Smooth muscle cell (in vitro differentiated cells): ENCODE measurements around the gene BRCC3. TPM values are rescaled to one million over a fixed set of nuclear protein-coding genes. Genes with fewer than 3 reads are reported as not detected.

Experiments used
- DNase-seq: peaks from one replicate; lab custom pipeline; 2025; ENCODE audit not compliant: unreplicated experiment; lab: John Stamatoyannopoulos, UW
- H2AFZ ChIP-seq: fragments of 200-600 bp; sonication (generic); 2 replicates; pipeline ENCODE4 v1.6.0; 2016; ENCODE audit warnings: antibody characterized with exemption, low read depth, mild to moderate bottlenecking
- H3F3A ChIP-seq: fragments of 200-600 bp; sonication (generic); 2 replicates; pipeline ENCODE4 v1.6.0; 2017; ENCODE audit warnings: antibody characterized with exemption, low read depth
- H3K27ac ChIP-seq: fragments of 200-600 bp; sonication (generic); 2 replicates; pipeline ENCODE4 v1.5.1; 2016; ENCODE audit warnings: low read depth, mild to moderate bottlenecking
- H3K27me3 ChIP-seq: fragments of 200-600 bp; sonication (generic); 2 replicates; pipeline ENCODE4 v1.6.1; 2016; ENCODE audit warnings: low read depth, mild to moderate bottlenecking
- H3K36me3 ChIP-seq: fragments of 200-600 bp; sonication (generic); 2 replicates; pipeline ENCODE4 v1.5.1; 2016; ENCODE audit warnings: low read depth
- H3K4me1 ChIP-seq: fragments of 200-600 bp; sonication (generic); 2 replicates; pipeline ENCODE4 v1.5.1; 2016; ENCODE audit warnings: low read depth
- H3K4me2 ChIP-seq: fragments of 200-600 bp; sonication (generic); 2 replicates; pipeline ENCODE4 v1.6.0; 2016; ENCODE audit warnings: mild to moderate bottlenecking
- H3K4me3 ChIP-seq: fragments of 200-600 bp; sonication (generic); 2 replicates; pipeline ENCODE4 v1.5.1; 2016; ENCODE audit warnings: mild to moderate bottlenecking
- H3K79me2 ChIP-seq: fragments of 200-600 bp; sonication (generic); 2 replicates; pipeline ENCODE4 v1.6.0; 2016; ENCODE audit warnings: low read depth, mild to moderate bottlenecking
- H3K9ac ChIP-seq: fragments of 200-600 bp; sonication (generic); 2 replicates; pipeline ENCODE4 v1.6.0; 2016; ENCODE audit warnings: low read depth
- H3K9me3 ChIP-seq: fragments of 200-600 bp; sonication (generic); replicated peaks from 2 replicates; pipeline ENCODE4 v1.5.1; 2016; ENCODE audit warnings: low read depth
- H4K20me1 ChIP-seq: fragments of 200-600 bp; sonication (generic); 2 replicates; pipeline ENCODE4 v1.6.0; 2016; ENCODE audit warnings: low read depth
- CTCF ChIP-seq: fragments of 200-600 bp; sonication (generic); IDR thresholded peaks from 2 replicates; pipeline ENCODE4 v1.5.1; 2017; ENCODE audit warnings: borderline replicate concordance, mild to moderate bottlenecking, antibody characterized with exemption; ENCODE audit not compliant: insufficient read depth, poor library complexity, severe bottlenecking
- WGBS: methylation state at CpG from one replicate; pipeline ENCODE4 v1.1.7; 2016; ENCODE audit warnings: low lambda C conversion rate; 5-methylcytosine and 5-hydroxymethylcytosine counted together
- polyA plus RNA-seq: library from polyadenylated mRNA; unstranded; fragments of >200 nt; fragmentation: Nextera tagmentation; extraction: Ambion mirVana; gene quantifications from 2 replicates; pipeline ENCODE4 v1.2.1, GENCODE V29; 2016
- total RNA-seq: library from RNA; depleted of rRNA; stranded (reverse); fragments of >200 nt; gene quantifications from 2 replicates; pipeline ENCODE4 v1.2.3, GENCODE V29; 2014

The BRCC3 gene
- total and polyA plus RNA-seq, 2 experiments from 2014 or later = 10.6 to 13.4 TPM

GRCh38 chrX:155094468-155095061 is 23.3 kb downstream of the BRCC3 start:
- TF ChIP-seq CTCF = peak; percentile 52
- WGBS = 56% methylated on average over 4 of the region's 4 CpGs
- no peak overlapping the region for H3K4me2 ChIP-seq

GRCh38 chrX:155105919-155106318 is 34.6 kb downstream of the BRCC3 start:
- H3K4me2 ChIP-seq = no peak overlapping the region
- H3F3A ChIP-seq = no peaks in the 10 kb centered on the region
- H3K4me1 ChIP-seq = no peaks in the 10 kb centered on the region
- H4K20me1 ChIP-seq = no peaks in the 10 kb centered on the region
- no peak for TF ChIP-seq CTCF
- no peaks in the 10 kb centered on the region for H3K27me3 ChIP-seq
- peaks cover 4% of the 10 kb centered on the region for H3K36me3 ChIP-seq
- 65% methylated on average over 2 of the region's 2 CpGs for WGBS
- H3K9me3 ChIP-seq = peaks cover 3% of the 10 kb centered on the region
- H2AFZ ChIP-seq = no peak overlapping the region
- H3K9ac ChIP-seq = no peak overlapping the region
- H3K79me2 ChIP-seq = no peaks in the 10 kb centered on the region
- no peak overlapping the region for H3K27ac ChIP-seq
- no peak for DNase-seq
- H3K4me3 ChIP-seq = no peak overlapping the region

More at GRCh38 chrX:155094468-155095061, 23.3 kb downstream of the BRCC3 start:
- Histone ChIP-seq H3K9ac (no peak overlapping the region), H3K4me3 (no peak overlapping the region), H3K79me2 (no peaks in the 10 kb centered on the region), H3F3A (no peaks in the 10 kb centered on the region), H3K36me3 (no peaks in the 10 kb centered on the region), H3K27me3 (no peaks in the 10 kb centered on the region), H3K4me1 (no peaks in the 10 kb centered on the region), H2AFZ (no peak overlapping the region), H3K9me3 (no peaks in the 10 kb centered on the region), H4K20me1 (no peaks in the 10 kb centered on the region), H3K27ac (no peak overlapping the region)
- DNase-seq = no peak

- Histone ChIP-seq H3F3A (no peaks in the 10 kb centered on the region), H3K4me3 (no peak overlapping the region), H3K9ac (no peak overlapping the region), H4K20me1 (no peaks in the 10 kb centered on the region), H3K36me3 (peaks cover 4% of the 10 kb centered on the region), H3K4me1 (no peaks in the 10 kb centered on the region), H3K79me2 (no peaks in the 10 kb centered on the region), H3K4me2 (no peak overlapping the region), H3K27me3 (no peaks in the 10 kb centered on the region), H2AFZ (no peak overlapping the region), H3K27ac (no peak overlapping the region), H3K9me3 (peaks cover 3% of the 10 kb centered on the region)
- TF ChIP-seq CTCF = no peak
- DNase-seq = no peak
These were observed 37.1 kb downstream of the BRCC3 start for GRCh38 chrX:155108427-155108826.

- no peaks in the 10 kb centered on the region for H4K20me1 ChIP-seq
- no peaks in the 10 kb centered on the region for H3K4me1 ChIP-seq
- H3K9ac ChIP-seq = no peak overlapping the region
- DNase-seq = no peak
- no peak overlapping the region for H3K4me3 ChIP-seq
- no peaks in the 10 kb centered on the region for H3F3A ChIP-seq
- no peak overlapping the region for H3K27ac ChIP-seq
- no peak overlapping the region for H3K4me2 ChIP-seq
- TF ChIP-seq CTCF = no peak
- H3K27me3 ChIP-seq = no peaks in the 10 kb centered on the region
- WGBS = 79% methylated on average over 3 of the region's 3 CpGs
- H3K9me3 ChIP-seq = peaks cover 3% of the 10 kb centered on the region
- peaks cover 4% of the 10 kb centered on the region for H3K36me3 ChIP-seq
- H2AFZ ChIP-seq = no peak overlapping the region
- no peaks in the 10 kb centered on the region for H3K79me2 ChIP-seq
These were observed 40.9 kb downstream of the BRCC3 start for GRCh38 chrX:155112171-155112570.
